Measurements from ENCODE around the gene SPAAR. TPM values are rescaled to one million over a fixed set of nuclear protein-coding genes. Genes with fewer than 3 reads are reported as not detected.
"Not testable (repeated sequence)": the region's sequence is repeated elsewhere in the genome, so short reads cannot be mapped to it uniquely, and the experiment has no call there.

The SPAAR gene
- total and polyA plus RNA-seq, 5 donors from 2014 or later: not detected

DNA sequence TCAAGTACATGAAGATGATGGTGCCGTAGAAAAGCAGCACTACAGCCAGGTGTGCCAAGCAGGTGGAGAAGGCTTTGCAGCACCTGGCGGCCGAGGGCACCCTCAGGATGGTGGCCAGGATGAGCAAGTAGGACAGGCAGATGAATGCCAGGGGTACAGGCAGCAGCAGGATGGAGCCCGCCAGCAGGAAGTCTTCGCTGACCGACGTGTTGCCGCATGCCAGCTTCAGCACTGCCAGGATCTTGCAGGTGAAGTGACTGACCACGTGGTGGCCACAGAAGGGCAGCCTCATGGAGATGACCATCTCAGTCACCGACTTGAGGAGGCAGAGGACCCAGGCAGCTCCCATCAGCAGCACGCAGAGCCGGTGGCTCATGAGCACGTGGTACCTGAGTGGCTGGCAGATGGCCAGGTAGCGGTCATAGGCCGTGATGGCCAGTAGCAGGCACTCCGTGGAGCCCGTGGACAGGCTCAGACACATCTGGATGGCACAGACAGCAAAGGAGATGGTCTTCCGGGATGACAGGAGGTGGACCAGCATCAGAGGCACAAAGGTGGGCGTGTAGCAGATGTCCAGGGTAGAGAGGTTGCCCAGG, 39.6 kb upstream of the SPAAR start:
- Histone ChIP-seq H3K9me3 (ENCODE audit: control insufficient read depth in 2 of 2, low read length in 2 of 2) (no peaks in the 10 kb centered on the region), H3K4me3 (ENCODE audit: low read depth, low read length) (no peak overlapping the region), H3K27me3 (ENCODE audit: control insufficient read depth, insufficient read depth, low read length) (no peaks in the 10 kb centered on the region), H3K27ac (ENCODE audit: insufficient read depth, low read length, poor library complexity, severe bottlenecking) (no peak overlapping the region), H3K4me1 (ENCODE audit: control insufficient read depth, insufficient read depth, low read length, poor library complexity, severe bottlenecking) (no peaks in the 10 kb centered on the region), H3K36me3 (ENCODE audit: control insufficient read depth, insufficient read depth, low read length) (no peaks in the 10 kb centered on the region)
- no peak for ATAC-seq (ENCODE audit: low read depth in 2 of 2)
- Mint-ChIP-seq H3K4me3 (no peak overlapping the region), H3K36me3 (no peaks in the 10 kb centered on the region), H3K27ac (peak overlapping the region in 1 of 3 donors; percentile 62), H3K4me1 (peaks cover 0 to 6% (median 0%) of the 10 kb centered on the region in 4 donors), H3K27me3 (peaks cover 4% of the 10 kb centered on the region), H3K9me3 (no peaks in the 10 kb centered on the region)
- DNase-seq: no peak

DNA sequence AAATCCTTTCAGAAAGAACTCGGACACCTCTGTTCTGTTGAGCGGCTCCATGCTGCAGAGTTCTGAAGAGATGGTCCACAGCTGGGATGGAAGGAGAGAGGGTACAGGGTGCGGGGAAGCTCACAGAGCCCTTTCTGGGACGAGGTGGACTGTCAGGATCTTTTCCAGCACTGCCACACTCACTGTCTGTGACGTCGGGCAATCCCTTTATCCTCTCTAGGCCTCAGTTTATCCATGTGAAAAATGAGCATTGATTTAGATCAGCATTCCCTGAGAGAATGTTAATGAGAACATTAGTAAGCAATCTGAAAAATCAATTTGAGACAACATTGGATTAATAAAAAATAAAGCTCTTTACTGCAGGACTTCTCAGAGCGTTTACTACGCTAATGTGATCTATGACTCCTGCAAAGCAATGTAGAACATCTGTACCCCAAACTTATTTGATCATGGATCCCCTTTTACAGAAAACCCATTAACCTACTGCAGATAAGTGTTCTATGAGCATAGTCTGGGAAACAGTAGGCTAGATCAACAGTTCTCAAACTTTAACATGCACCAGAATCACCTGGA, 38.9 kb upstream of the SPAAR start, which contains the start of gene OR13J1:
Gene OR13J1, minus strand, starts transcription at position 51 of the 573 bp plus-strand sequence. Its CDS starts 0 bp downstream, at position 51.
- H3K4me1 Mint-ChIP-seq: peaks cover 0 to 6% (median 0%) of the 10 kb centered on the region in 4 donors
- H3K9me3 ChIP-seq (ENCODE audit: control insufficient read depth in 2 of 2, low read length in 2 of 2): no peaks in the 10 kb centered on the region
- no peaks in the 10 kb centered on the region for H3K36me3 ChIP-seq (ENCODE audit: control insufficient read depth, insufficient read depth, low read length)
- H3K4me3 Mint-ChIP-seq: no peak within 1 kb of the TSS
- no peaks in the 10 kb centered on the region for H3K27me3 ChIP-seq (ENCODE audit: control insufficient read depth, insufficient read depth, low read length)
- H3K4me1 ChIP-seq (ENCODE audit: control insufficient read depth, insufficient read depth, low read length, poor library complexity, severe bottlenecking): no peaks in the 10 kb centered on the region
- no peak for DNase-seq
- H3K4me3 ChIP-seq (ENCODE audit: low read depth, low read length): no peak within 1 kb of the TSS
- no peaks in the 10 kb centered on the region for H3K9me3 Mint-ChIP-seq
- no peaks in the 10 kb centered on the region for H3K36me3 Mint-ChIP-seq
- ATAC-seq (ENCODE audit: low read depth in 2 of 2): no peak
- H3K27ac Mint-ChIP-seq: peak within 1 kb of the TSS in 1 of 3 donors; percentile 62
- no peak within 1 kb of the TSS for H3K27ac ChIP-seq (ENCODE audit: insufficient read depth, low read length, poor library complexity, severe bottlenecking)
- H3K27me3 Mint-ChIP-seq: peaks cover 5% of the 10 kb centered on the region

DNA sequence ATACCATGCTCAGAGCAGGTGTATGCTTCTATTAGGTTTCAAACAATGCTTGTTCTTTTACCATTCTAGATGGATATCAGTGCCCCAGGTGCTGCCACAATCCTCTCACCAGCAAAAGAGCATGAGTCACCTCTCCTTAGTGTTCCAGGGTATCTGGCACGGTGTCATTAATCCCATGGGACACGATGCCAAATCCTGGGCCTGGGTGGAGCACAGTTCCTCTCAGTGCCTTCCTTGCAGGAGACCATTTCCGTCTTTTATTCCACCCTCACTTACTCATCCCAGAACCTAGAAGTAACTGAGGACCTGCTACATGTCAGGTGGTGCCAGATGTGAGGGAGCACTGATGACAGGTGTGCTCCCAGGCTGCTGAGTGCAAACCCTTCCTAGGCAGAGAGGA, 37.7 kb upstream of the SPAAR start:
- ATAC-seq (ENCODE audit: low read depth in 2 of 2) (no peak), DNase-seq (no peak)
- H3K27me3 ChIP-seq (ENCODE audit: control insufficient read depth, insufficient read depth, low read length): peaks cover 3% of the 10 kb centered on the region
- H3K4me3 ChIP-seq (ENCODE audit: low read depth, low read length): no peak overlapping the region
- H3K9me3 Mint-ChIP-seq: peaks cover 0 to 1% (median 0%) of the 10 kb centered on the region in 7 donors
- H3K36me3 ChIP-seq (ENCODE audit: control insufficient read depth, insufficient read depth, low read length): no peaks in the 10 kb centered on the region
- H3K27ac ChIP-seq (ENCODE audit: insufficient read depth, low read length, poor library complexity, severe bottlenecking): no peak overlapping the region
- H3K27ac Mint-ChIP-seq: no peak overlapping the region
- peaks cover 16% of the 10 kb centered on the region for H3K27me3 Mint-ChIP-seq
- no peaks in the 10 kb centered on the region for H3K4me1 ChIP-seq (ENCODE audit: control insufficient read depth, insufficient read depth, low read length, poor library complexity, severe bottlenecking)
- peaks cover 0 to under 1% of the 10 kb centered on the region in 2 experiments for H3K9me3 ChIP-seq (ENCODE audit: control insufficient read depth in 2 of 2, low read length in 2 of 2)
- no peak overlapping the region for H3K4me3 Mint-ChIP-seq
- peaks cover 0 to 6% (median 0%) of the 10 kb centered on the region in 4 donors for H3K4me1 Mint-ChIP-seq
- H3K36me3 Mint-ChIP-seq: no peaks in the 10 kb centered on the region

DNA sequence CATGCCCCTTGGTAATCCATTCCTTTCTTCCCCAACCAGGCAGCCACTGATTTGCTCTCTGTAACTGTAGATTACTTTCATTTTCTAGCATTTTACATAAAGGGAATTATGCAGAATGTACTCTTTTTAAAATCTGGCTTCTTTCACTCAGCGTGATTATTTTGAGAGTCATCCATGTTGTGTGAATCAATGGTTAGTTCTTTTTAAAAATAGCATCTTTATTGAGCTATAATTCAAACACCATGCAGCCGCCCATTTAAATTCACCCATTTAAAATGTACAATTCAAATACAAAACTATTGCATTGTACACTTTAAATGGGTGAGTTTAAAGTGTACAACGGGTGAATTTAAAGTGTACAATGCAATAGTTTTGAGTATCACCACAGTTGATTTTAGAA, 36.8 kb upstream of the SPAAR start:
- Mint-ChIP-seq H3K4me3 (no peak overlapping the region), H3K36me3 (no peaks in the 10 kb centered on the region), H3K27ac (no peak overlapping the region), H3K4me1 (peaks cover 0 to 6% (median 0%) of the 10 kb centered on the region in 4 donors), H3K27me3 (peaks cover 25% of the 10 kb centered on the region), H3K9me3 (peaks cover 0 to 9% (median 3%) of the 10 kb centered on the region in 7 donors)
- no peak for DNase-seq
- Histone ChIP-seq H3K27me3 (ENCODE audit: control insufficient read depth, insufficient read depth, low read length) (peaks cover 11% of the 10 kb centered on the region), H3K4me1 (ENCODE audit: control insufficient read depth, insufficient read depth, low read length, poor library complexity, severe bottlenecking) (no peaks in the 10 kb centered on the region), H3K4me3 (ENCODE audit: low read depth, low read length) (no peak overlapping the region), H3K9me3 (ENCODE audit: control insufficient read depth in 2 of 2, low read length in 2 of 2) (peaks cover 3 to 8% of the 10 kb centered on the region in 2 experiments), H3K36me3 (ENCODE audit: control insufficient read depth, insufficient read depth, low read length) (no peaks in the 10 kb centered on the region), H3K27ac (ENCODE audit: insufficient read depth, low read length, poor library complexity, severe bottlenecking) (no peak overlapping the region)
- no peak for ATAC-seq (ENCODE audit: low read depth in 2 of 2)

DNA sequence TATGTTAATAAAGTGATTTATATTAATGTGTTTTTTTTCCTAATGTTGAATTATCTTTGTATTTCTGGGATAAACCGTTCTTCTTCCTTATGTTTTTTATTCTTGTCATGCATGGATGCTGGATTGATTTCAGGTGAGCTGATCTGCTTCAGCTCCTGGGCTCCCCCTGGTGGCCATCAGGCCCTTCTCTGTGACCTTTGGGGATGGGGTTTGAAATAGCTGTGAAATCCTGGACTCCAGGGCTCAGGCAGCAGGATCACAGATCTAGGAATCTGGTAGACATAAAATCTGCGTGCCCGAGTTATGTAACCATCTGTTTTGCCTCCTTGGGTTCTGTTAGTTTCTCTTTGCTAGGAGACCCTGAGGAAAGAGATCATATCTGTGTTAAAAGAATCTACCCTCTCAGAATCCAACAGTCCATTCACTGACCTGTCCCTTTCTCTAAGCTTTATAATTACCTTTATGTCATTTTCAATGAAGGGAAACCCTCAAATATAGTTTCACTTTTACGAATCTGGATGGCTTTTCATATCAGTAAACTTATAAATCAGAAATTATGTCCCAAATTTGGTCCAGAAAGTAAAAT, 26.9 kb upstream of the SPAAR start:
- Histone ChIP-seq H3K4me1 (ENCODE audit: control insufficient read depth, insufficient read depth, low read length, poor library complexity, severe bottlenecking) (no peaks in the 10 kb centered on the region), H3K36me3 (ENCODE audit: control insufficient read depth, insufficient read depth, low read length) (no peaks in the 10 kb centered on the region), H3K27me3 (ENCODE audit: control insufficient read depth, insufficient read depth, low read length) (peaks cover 9% of the 10 kb centered on the region), H3K4me3 (ENCODE audit: low read depth, low read length) (no peak overlapping the region), H3K27ac (ENCODE audit: insufficient read depth, low read length, poor library complexity, severe bottlenecking) (no peak overlapping the region), H3K9me3 (ENCODE audit: control insufficient read depth in 2 of 2, low read length in 2 of 2) (peaks cover 7% of the 10 kb centered on the region in 2 experiments)
- H3K27me3 Mint-ChIP-seq: peaks cover 62% of the 10 kb centered on the region
- no peak overlapping the region for H3K27ac Mint-ChIP-seq
- H3K9me3 Mint-ChIP-seq: peaks cover 0 to 8% (median 4%) of the 10 kb centered on the region in 7 donors
- H3K4me1 Mint-ChIP-seq: peaks cover 0 to 9% (median 0%) of the 10 kb centered on the region in 4 donors
- H3K36me3 Mint-ChIP-seq: no peaks in the 10 kb centered on the region
- DNase-seq: peak; percentile 67 to 75 (median 70)
- no peak overlapping the region for H3K4me3 Mint-ChIP-seq
- no peak for ATAC-seq (ENCODE audit: low read depth in 2 of 2)

DNA sequence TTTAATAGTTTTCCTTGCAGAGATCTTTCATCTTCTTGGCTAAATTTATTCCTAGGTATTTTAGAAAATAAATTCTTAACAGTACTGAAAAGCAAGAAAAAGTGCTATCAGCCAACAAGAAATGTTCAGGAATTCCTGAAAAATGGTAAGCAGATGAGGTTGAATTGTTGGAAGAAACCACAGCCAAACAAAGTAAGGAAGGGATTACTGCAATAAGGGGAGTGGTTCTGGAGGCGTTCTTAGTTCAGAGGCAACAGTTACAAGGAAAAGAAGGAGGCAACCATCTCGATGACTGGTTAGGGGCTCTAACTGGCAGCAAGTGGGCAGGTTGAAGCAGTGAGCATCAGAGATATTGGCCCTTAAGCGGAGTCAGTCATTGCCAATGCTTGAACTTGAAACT, 26.3 kb upstream of the SPAAR start:
- H3K27ac Mint-ChIP-seq: no peak overlapping the region
- Histone ChIP-seq H3K27ac (ENCODE audit: insufficient read depth, low read length, poor library complexity, severe bottlenecking) (no peak overlapping the region), H3K27me3 (ENCODE audit: control insufficient read depth, insufficient read depth, low read length) (peaks cover 4% of the 10 kb centered on the region), H3K4me1 (ENCODE audit: control insufficient read depth, insufficient read depth, low read length, poor library complexity, severe bottlenecking) (no peaks in the 10 kb centered on the region), H3K4me3 (ENCODE audit: low read depth, low read length) (no peak overlapping the region), H3K36me3 (ENCODE audit: control insufficient read depth, insufficient read depth, low read length) (no peaks in the 10 kb centered on the region), H3K9me3 (ENCODE audit: control insufficient read depth in 2 of 2, low read length in 2 of 2) (peaks cover under 1% of the 10 kb centered on the region in 2 experiments)
- no peaks in the 10 kb centered on the region for H3K36me3 Mint-ChIP-seq
- H3K27me3 Mint-ChIP-seq: peaks cover 62% of the 10 kb centered on the region
- H3K4me3 Mint-ChIP-seq: peak overlapping the region in 1 of 4 donors; percentile 58
- peaks cover 0 to 2% (median 0%) of the 10 kb centered on the region in 7 donors for H3K9me3 Mint-ChIP-seq
- H3K4me1 Mint-ChIP-seq: peaks cover 0 to 9% (median 0%) of the 10 kb centered on the region in 4 donors
- ATAC-seq (ENCODE audit: low read depth in 2 of 2) (no peak), DNase-seq (no peak)

DNA sequence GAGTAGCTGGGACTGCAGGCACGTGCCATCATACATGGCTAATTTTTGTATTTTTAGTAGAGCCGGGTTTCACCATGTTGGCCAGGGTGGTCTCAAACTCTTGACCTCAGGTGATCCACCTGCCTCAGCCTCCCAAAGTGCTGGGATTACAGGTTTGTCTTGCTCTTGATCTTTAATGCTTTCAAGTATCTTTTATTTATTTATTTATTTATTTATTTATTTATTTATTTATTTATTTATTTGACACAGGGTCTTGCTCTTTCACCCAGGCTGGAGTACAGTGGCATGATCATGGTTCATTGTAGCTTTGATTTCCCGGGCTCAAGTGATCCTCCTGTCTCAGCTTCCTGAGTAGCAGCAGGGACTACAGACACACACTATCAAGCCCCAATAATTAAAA, 24.4 kb upstream of the SPAAR start:
- peaks cover 56% of the 10 kb centered on the region for H3K27me3 Mint-ChIP-seq
- not testable (repeated sequence) for H3K36me3 ChIP-seq (ENCODE audit: control insufficient read depth, insufficient read depth, low read length); H3K9me3 ChIP-seq (ENCODE audit: control insufficient read depth in 2 of 2, low read length in 2 of 2); H3K27ac ChIP-seq (ENCODE audit: insufficient read depth, low read length, poor library complexity, severe bottlenecking); ATAC-seq (ENCODE audit: low read depth in 2 of 2); H3K4me1 ChIP-seq (ENCODE audit: control insufficient read depth, insufficient read depth, low read length, poor library complexity, severe bottlenecking); DNase-seq; H3K27ac Mint-ChIP-seq; H3K4me1 Mint-ChIP-seq; H3K27me3 ChIP-seq (ENCODE audit: control insufficient read depth, insufficient read depth, low read length); H3K9me3 Mint-ChIP-seq; H3K4me3 Mint-ChIP-seq; H3K4me3 ChIP-seq (ENCODE audit: low read depth, low read length); H3K36me3 Mint-ChIP-seq
